Measurements from ENCODE around the gene KCNQ4. TPM values are rescaled to one million over a fixed set of nuclear protein-coding genes. Genes with fewer than 3 reads are reported as not detected.

KCNQ4 gene
- polyA plus RNA-seq, 2 of the 4 experiments (the other 2 are of a cell fraction): 0.08 to 0.17 TPM

- H3K4me1 ChIP-seq: peaks cover 8% of the 10 kb centered on the region
- H3K9me3 ChIP-seq: no peaks in the 10 kb centered on the region
- ChIA-PET CTCF (interaction anchor here (1.1 to 1.3 kb wide), 2 partner anchors 186 to 206 kb away, joined by 3 read pairs; no protein-coding TSS in a partner anchor), POLR2A (no interaction called here)
- H3K27ac ChIP-seq: no peak overlapping the region
- ATAC-seq (no peak), FAIRE-seq (no peak), DNase-seq (ENCODE audit: low read depth in 1 of 2, low spot score in 1 of 2) (no peak)
- 62% methylated on average over 1 of the region's 1 CpG for WGBS (ENCODE audit: missing lambda C conversion rate)
- no peak overlapping the region for H3K4me3 ChIP-seq
- H3K4me2 ChIP-seq: no peak overlapping the region
- TF ChIP-seq EP300 (IDR thresholded peaks at IDR 0.05) (no peak), EHMT2 (IDR thresholded peaks at IDR 0.05; ENCODE audit: low read depth) (no peak), NPAS2 (CRISPR knock-in tag; IDR thresholded peaks at IDR 0.05; ENCODE audit: borderline replicate concordance) (no peak), JUNB (IDR thresholded peaks at IDR 0.05) (no peak), RNF2 (IDR thresholded peaks at IDR 0.05; ENCODE audit: borderline replicate concordance, low read depth) (no peak)
- TF ChIP-seq, protein P1, sequence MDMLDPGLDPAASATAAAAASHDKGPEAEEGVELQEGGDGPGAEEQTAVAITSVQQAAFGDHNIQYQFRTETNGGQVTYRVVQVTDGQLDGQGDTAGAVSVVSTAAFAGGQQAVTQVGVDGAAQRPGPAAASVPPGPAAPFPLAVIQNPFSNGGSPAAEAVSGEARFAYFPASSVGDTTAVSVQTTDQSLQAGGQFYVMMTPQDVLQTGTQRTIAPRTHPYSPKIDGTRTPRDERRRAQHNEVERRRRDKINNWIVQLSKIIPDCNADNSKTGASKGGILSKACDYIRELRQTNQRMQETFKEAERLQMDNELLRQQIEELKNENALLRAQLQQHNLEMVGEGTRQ (IDR thresholded peaks at IDR 0.05): no peak
Observed at GRCh38 chr1:40745176-40745575, 38.4 kb upstream of the KCNQ4 start.

DNA sequence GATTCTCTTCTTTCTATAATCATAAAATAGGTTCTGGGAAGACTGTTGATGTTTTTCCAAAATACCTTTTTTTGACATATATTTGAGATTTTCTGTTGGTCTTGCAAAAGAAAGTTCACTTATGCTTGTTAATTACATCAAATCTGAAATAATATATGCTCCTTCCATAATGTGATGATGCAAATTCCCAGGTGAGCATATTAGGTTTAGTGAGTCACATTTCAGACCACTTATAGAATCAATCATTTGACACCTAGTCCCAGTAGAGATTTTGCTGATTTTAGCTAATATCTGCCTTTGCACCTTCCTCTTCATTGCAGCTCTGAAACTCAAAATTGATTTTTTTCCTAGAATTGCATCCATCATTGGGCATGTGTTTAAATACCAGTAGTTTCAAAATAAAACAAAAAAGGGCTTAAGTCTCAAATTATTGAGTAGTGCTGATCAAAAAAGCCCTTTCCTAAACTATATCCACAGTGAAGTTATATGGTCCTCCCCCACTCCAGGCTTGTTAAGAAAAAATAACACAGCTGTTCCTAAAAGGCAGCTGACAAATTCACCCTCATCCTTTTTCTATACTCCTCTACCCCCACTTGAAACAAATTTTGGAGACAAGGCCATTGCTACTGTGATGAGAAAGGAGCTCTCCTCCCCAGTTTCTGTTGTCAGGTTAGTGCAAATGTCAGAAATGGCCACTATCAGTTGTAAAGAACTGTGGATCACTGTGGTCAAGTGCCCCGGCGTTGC, 37.1 kb upstream of the KCNQ4 start:
- ATAC-seq (no peak), DNase-seq (ENCODE audit: low read depth in 1 of 2, low spot score in 1 of 2) (no peak), FAIRE-seq (no peak)
- no peaks in the 10 kb centered on the region for H3K9me3 ChIP-seq
- WGBS (ENCODE audit: missing lambda C conversion rate): 100% methylated on average over 2 of the region's 2 CpGs
- H3K4me3 ChIP-seq: no peak overlapping the region
- H3K27ac ChIP-seq: no peak overlapping the region
- peaks cover 19% of the 10 kb centered on the region for H3K4me1 ChIP-seq
- ChIA-PET CTCF (interaction anchor here (0.6 to 1.3 kb wide), 4 partner anchors 20 to 859 kb away, joined by 3 read pairs; no protein-coding TSS in a partner anchor), POLR2A (no interaction called here)
- TF ChIP-seq RNF2 (IDR thresholded peaks at IDR 0.05; ENCODE audit: borderline replicate concordance, low read depth) (no peak), ZSCAN20 (CRISPR knock-in tag; IDR thresholded peaks at IDR 0.05) (no peak), MAZ (IDR thresholded peaks at IDR 0.05; ENCODE audit: borderline replicate concordance, low read depth, low read length) (no peak), CEBPB (IDR thresholded peaks at IDR 0.05) (no peak), HDAC2 (IDR thresholded peaks at IDR 0.05) (no peak)
- H3K4me2 ChIP-seq: no peak overlapping the region

DNA sequence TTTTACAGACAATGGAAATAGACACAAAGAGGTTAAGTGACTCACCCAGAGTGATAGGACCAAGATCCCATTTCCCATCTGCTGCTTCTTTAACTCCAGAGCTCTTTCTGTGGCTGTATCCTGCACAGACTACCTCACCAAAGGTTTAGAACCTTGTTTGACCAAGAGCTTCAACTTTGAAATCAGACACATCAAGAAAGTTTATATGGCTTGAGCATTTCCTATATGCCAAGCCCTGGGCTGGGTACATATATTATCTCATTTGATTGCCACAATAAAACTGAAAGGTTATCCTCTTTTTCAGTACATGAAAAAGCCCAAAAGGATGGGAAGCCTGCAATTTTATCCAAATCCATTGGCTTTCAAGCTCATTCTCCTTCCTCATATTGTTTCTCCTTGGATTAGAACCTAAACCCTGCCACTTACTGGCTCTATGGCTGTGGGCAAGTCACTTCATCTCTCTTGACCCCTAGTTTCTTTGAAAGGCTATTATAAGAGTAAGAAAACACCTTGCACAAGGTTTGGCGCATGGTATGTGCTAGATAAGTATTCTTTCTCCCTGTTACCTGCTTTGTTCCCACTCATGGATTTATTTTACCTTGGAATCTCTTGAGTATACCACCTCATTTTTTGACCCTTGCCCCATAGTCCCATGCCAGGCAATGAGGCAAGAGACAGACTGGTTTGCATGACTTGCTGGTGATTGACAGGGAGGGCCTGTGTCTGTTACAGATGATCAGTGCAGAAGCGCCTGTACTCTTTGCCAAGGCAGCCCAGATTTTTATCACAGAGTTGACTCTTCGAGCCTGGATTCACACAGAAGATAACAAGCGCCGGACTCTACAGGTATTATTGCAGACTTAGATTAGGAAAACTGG, 34.5 kb upstream of the KCNQ4 start:
- no peak for ATAC-seq
- 98% methylated on average over 5 of the region's 5 CpGs for WGBS (ENCODE audit: missing lambda C conversion rate)
- FAIRE-seq: no peak
- no peak for TF ChIP-seq RARB (CRISPR knock-in tag; IDR thresholded peaks at IDR 0.05)
- no peak for TF ChIP-seq HOXB5 (CRISPR knock-in tag; IDR thresholded peaks at IDR 0.05)
- TF ChIP-seq HOXB13 (CRISPR knock-in tag; IDR thresholded peaks at IDR 0.05; ENCODE audit: low read depth): no peak
- no peak for TF ChIP-seq FOXS1 (CRISPR knock-in tag; IDR thresholded peaks at IDR 0.05)
- no peak for TF ChIP-seq NPAS2 (CRISPR knock-in tag; IDR thresholded peaks at IDR 0.05; ENCODE audit: borderline replicate concordance)
- TF ChIP-seq ZC3H11A (IDR thresholded peaks at IDR 0.05): no peak
- no peak for TF ChIP-seq SMC3 (IDR thresholded peaks at IDR 0.05)
- no peak for TF ChIP-seq E2F6 (IDR thresholded peaks at IDR 0.05; ENCODE audit: borderline replicate concordance, low read depth)
- no peak for TF ChIP-seq CEBPB (IDR thresholded peaks at IDR 0.05)
- no peak for TF ChIP-seq HOXA7 (CRISPR knock-in tag; IDR thresholded peaks at IDR 0.05)
- TF ChIP-seq KDM1A (IDR thresholded peaks at IDR 0.05; ENCODE audit: low read depth): no peak
- TF ChIP-seq, protein P2, sequence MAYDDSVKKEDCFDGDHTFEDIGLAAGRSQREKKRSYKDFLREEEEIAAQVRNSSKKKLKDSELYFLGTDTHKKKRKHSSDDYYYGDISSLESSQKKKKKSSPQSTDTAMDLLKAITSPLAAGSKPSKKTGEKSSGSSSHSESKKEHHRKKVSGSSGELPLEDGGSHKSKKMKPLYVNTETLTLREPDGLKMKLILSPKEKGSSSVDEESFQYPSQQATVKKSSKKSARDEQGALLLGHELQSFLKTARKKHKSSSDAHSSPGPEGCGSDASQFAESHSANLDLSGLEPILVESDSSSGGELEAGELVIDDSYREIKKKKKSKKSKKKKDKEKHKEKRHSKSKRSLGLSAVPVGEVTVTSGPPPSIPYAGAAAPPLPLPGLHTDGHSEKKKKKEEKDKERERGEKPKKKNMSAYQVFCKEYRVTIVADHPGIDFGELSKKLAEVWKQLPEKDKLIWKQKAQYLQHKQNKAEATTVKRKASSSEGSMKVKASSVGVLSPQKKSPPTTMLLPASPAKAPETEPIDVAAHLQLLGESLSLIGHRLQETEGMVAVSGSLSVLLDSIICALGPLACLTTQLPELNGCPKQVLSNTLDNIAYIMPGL (CRISPR knock-in tag; IDR thresholded peaks at IDR 0.05; ENCODE audit: borderline replicate concordance): no peak
- TF ChIP-seq MAFK (IDR thresholded peaks at IDR 0.05; ENCODE audit: partially characterized antibody): no peak
- no peak for TF ChIP-seq RCOR1 (IDR thresholded peaks at IDR 0.05; ENCODE audit: low read depth, low read length)
- no peak for TF ChIP-seq RNF2 (IDR thresholded peaks at IDR 0.05; ENCODE audit: borderline replicate concordance, low read depth)
- DNase-seq (ENCODE audit: low read depth in 1 of 2, low spot score in 1 of 2): no peak
- no peak overlapping the region for H3K27ac ChIP-seq
- CTCF ChIA-PET: interaction anchor here (0.9 to 2.1 kb wide), 2 partner anchors 20 to 25 kb away, joined by 3 to 7 read pairs; no protein-coding TSS in a partner anchor
- no peak overlapping the region for H3K4me2 ChIP-seq
- H3K9me3 ChIP-seq: no peaks in the 10 kb centered on the region
- peaks cover 26% of the 10 kb centered on the region for H3K4me1 ChIP-seq
- POLR2A ChIA-PET: interaction anchor here (0.6 kb wide), 1 partner anchor 573 kb away, joined by 3 read pairs; no protein-coding TSS in a partner anchor
- no peak overlapping the region for H3K4me3 ChIP-seq
